ENCODE data around the gene SULF2. TPM values are rescaled to one million over a fixed set of nuclear protein-coding genes. Genes with fewer than 3 reads are reported as not detected.

SULF2 gene
- total and polyA plus RNA-seq, 2 of the 13 experiments (the other 11 are each of a cell fraction or from before 2014, with no cell fraction given) = 7.2 to 50.9 TPM

- no peak overlapping the region for H3K4me2 ChIP-seq (ENCODE audit: low read depth, low read length)
- H3K36me3 ChIP-seq (replicated peaks in 1 of 2; ENCODE audit: control insufficient read depth in 1 of 2, insufficient read depth in 2 of 2, low read length in 2 of 2) = no peaks in the 10 kb centered on the region; a peak in 1 of 5 replicates
- intact Hi-C loops (cut with micrococcal nuclease; ENCODE audit: unreplicated experiment) = no loop called here
- H3K27ac ChIP-seq (ENCODE audit: extremely low read length, insufficient read depth, low read length) = no peak overlapping the region
- POLR2A ChIA-PET = no interaction called here
- CTCF ChIA-PET (ENCODE audit: low intra/inter-chr PET ratio, low total read pairs) = no interaction called here
- ATAC-seq (no peak), FAIRE-seq (no peak), DNase-seq (ENCODE audit: low spot score) (no peak)
- H3K9me3 ChIP-seq (ENCODE audit: low read length) = no peaks in the 10 kb centered on the region
- H2AFZ ChIP-seq (ENCODE audit: low read length) = no peak overlapping the region
- 82% methylated on average over 19 of the region's 21 CpGs for WGBS (ENCODE audit: low lambda C conversion rate)
- H3K27me3 ChIP-seq (ENCODE audit: control insufficient read depth in 1 of 2, insufficient read depth in 2 of 2, low read length in 2 of 2) = no peaks in the 10 kb centered on the region
- no peaks in the 10 kb centered on the region for H3K4me1 ChIP-seq (ENCODE audit: insufficient read depth, low read length)
- H3K79me2 ChIP-seq (ENCODE audit: insufficient read depth, low read length) = no peaks in the 10 kb centered on the region
- no peak overlapping the region for H3K4me3 ChIP-seq (replicated peaks in 1 of 3; ENCODE audit: insufficient read depth in 1 of 3, low read depth in 2 of 3, low read length in 3 of 3)
- no TSS peak for BruUV-seq (replicated peaks)
- TF ChIP-seq ZNF687 (CRISPR knock-in tag; IDR thresholded peaks at IDR 0.05) = peak; percentile 22; the same call in 1 of the 2 replicates
- no peak for TF ChIP-seq PAWR (CRISPR knock-in tag; IDR thresholded peaks at IDR 0.05; ENCODE audit: borderline replicate concordance)
- no peak for TF ChIP-seq LCORL (IDR thresholded peaks at IDR 0.05)
- no peak for TF ChIP-seq LCORL (CRISPR knock-in tag; IDR thresholded peaks at IDR 0.05)
- no peak overlapping the region for H3K9ac ChIP-seq (ENCODE audit: insufficient read depth, low read depth, low read length)
- H4K20me1 ChIP-seq (ENCODE audit: insufficient read depth, low read length) = no peaks in the 10 kb centered on the region
- in situ Hi-C loops (cut with HindIII; ENCODE audit: extremely low pct_ligation_motif_present, low pct_unique_long_range_greater_than_20kb) = no loop called here
These were observed 91.1 kb downstream of the SULF2 start for GRCh38 chr20:47694021-47694818.

All from HepG2 (cell line).